Calu3 (cell line): ENCODE measurements around the gene AMD1. TPM values are rescaled to one million over a fixed set of nuclear protein-coding genes. Genes with fewer than 3 reads are reported as not detected.

Experiments
- BruUV-seq: library from RNA; stranded (reverse); fragments of 400-500 nt; replicated peaks from 2 replicates; lab custom pipeline; 2021; lab: Mats Ljungman, UMichigan
- CTCF ChIA-PET: fragments of 300-600 bp; sonication (Branson Sonifier 250); formaldehyde crosslinking; loops from one replicate; lab custom pipeline; 2022; ENCODE audit warnings: antibody characterized with exemption; lab: Charles Lee
- DNase-seq: peaks from one replicate; pipeline ENCODE4 v3.0.0; 2022
- H3K27ac Mint-ChIP-seq: one replicate; pipeline ENCODE4 v1.8.0; 2022; ENCODE audit warnings: mixed read lengths; ENCODE audit not compliant: unreplicated experiment
- H3K27me3 Mint-ChIP-seq: one replicate; pipeline ENCODE4 v1.8.0; 2022; ENCODE audit warnings: mixed read lengths; ENCODE audit not compliant: unreplicated experiment
- H3K36me3 Mint-ChIP-seq: one replicate; pipeline ENCODE4 v1.8.0; 2022; ENCODE audit warnings: mild to moderate bottlenecking, moderate library complexity, mixed read lengths; ENCODE audit not compliant: insufficient read depth, unreplicated experiment
- H3K4me1 Mint-ChIP-seq: one replicate; pipeline ENCODE4 v1.8.0; 2022; ENCODE audit warnings: mild to moderate bottlenecking, low read depth, mixed read lengths; ENCODE audit not compliant: unreplicated experiment
- H3K4me3 Mint-ChIP-seq: one replicate; pipeline ENCODE4 v1.8.0; 2022; ENCODE audit warnings: mild to moderate bottlenecking, low read depth, moderate library complexity, mixed read lengths; ENCODE audit not compliant: unreplicated experiment
- H3K9me3 Mint-ChIP-seq: one replicate; pipeline ENCODE4 v1.8.0; 2022; ENCODE audit warnings: low read depth, mixed read lengths; ENCODE audit not compliant: unreplicated experiment
- intact Hi-C: fragments of 100-400 bp; cut with micrococcal nuclease; formaldehyde crosslinking; loops from one replicate; pipeline ENCODE4 v1.10.0; 2022; ENCODE audit not compliant: unreplicated experiment
- total RNA-seq: library from RNA; stranded (reverse); gene quantifications from 2 replicates; pipeline ENCODE4 v1.2.3, GENCODE V29; 2022
- TF ChIP-seq, protein P1 (sequence below): fragments of 200-600 bp; IDR thresholded peaks from one replicate; pipeline ENCODE4 v1.8.0; 2022; ENCODE audit warnings: antibody characterized with exemption; ENCODE audit not compliant: unreplicated experiment

The AMD1 gene
- total RNA-seq, 1 experiment from 2014 or later: 74.0 TPM

DNA sequence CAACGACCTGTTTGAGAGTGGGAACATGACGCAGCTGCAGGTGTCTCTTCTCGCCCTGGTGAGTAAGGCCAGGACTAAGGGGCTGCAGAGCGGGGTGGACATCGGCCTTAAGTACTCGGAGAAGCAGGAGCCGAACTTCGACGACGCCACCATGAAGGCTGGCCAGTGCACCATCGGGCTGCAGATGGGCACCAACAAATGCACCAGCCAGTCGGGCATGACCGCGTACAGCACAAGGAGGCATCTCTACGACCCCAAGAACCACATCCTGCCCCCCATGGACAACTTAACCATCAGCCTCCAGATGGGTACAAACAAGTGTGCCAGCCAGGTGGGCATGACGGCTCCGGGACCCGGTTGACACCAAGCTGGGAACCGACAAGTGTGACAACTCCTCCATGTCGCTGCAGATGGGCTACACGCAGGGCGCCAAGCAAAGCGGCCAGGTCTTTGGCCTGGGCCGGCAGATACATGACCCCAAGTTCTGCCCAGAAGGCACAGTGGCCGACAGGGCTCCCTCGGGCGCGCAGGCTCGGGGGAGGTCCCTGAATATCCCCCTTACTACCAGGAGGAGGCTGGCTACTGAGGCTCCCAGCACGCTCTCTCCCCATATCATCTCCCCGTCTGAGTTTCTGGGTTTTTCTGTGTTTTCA is 15.9 kb upstream of the AMD1 start:
- Mint-ChIP-seq H3K4me3 (no peak overlapping the region), H3K36me3 (no peaks in the 10 kb centered on the region), H3K27me3 (no peaks in the 10 kb centered on the region), H3K9me3 (no peaks in the 10 kb centered on the region), H3K27ac (no peak overlapping the region), H3K4me1 (no peaks in the 10 kb centered on the region)
- intact Hi-C loops: no loop called here
- TF ChIP-seq, protein P1, sequence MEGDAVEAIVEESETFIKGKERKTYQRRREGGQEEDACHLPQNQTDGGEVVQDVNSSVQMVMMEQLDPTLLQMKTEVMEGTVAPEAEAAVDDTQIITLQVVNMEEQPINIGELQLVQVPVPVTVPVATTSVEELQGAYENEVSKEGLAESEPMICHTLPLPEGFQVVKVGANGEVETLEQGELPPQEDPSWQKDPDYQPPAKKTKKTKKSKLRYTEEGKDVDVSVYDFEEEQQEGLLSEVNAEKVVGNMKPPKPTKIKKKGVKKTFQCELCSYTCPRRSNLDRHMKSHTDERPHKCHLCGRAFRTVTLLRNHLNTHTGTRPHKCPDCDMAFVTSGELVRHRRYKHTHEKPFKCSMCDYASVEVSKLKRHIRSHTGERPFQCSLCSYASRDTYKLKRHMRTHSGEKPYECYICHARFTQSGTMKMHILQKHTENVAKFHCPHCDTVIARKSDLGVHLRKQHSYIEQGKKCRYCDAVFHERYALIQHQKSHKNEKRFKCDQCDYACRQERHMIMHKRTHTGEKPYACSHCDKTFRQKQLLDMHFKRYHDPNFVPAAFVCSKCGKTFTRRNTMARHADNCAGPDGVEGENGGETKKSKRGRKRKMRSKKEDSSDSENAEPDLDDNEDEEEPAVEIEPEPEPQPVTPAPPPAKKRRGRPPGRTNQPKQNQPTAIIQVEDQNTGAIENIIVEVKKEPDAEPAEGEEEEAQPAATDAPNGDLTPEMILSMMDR: no peak
- DNase-seq: no peak
- CTCF ChIA-PET: no interaction called here
- no TSS peak for BruUV-seq

GRCh38 chr6:110859335-110859792 is 15.2 kb upstream of the AMD1 start:
- CTCF ChIA-PET: no interaction called here
- Mint-ChIP-seq H3K27ac (no peak overlapping the region), H3K9me3 (no peaks in the 10 kb centered on the region), H3K4me1 (no peaks in the 10 kb centered on the region), H3K27me3 (no peaks in the 10 kb centered on the region), H3K4me3 (no peak overlapping the region), H3K36me3 (no peaks in the 10 kb centered on the region)
- intact Hi-C loops: no loop called here
- no peak for DNase-seq
- BruUV-seq: no TSS peak
- TF ChIP-seq, protein P1: no peak

DNA sequence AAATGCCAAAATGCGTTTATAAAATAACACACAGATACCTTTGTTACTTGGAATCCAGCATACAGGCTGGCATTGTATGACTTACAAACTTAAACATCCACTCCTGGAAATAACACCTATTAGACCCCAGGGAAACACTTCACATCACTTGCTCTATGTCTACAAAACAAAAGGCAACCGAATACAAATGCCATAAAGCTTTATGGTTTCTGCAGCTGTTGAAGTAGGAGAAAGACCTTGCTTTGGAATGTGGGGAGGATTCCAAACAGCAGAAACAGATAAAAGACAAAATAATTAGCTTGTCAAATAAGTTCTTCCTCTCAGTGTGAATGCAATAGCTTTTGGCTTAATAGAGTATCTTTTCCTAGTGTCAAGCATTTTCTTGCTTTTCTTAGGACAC is 9.8 kb upstream of the AMD1 start:
- CTCF ChIA-PET: no interaction called here
- H3K4me1 Mint-ChIP-seq: no peaks in the 10 kb centered on the region
- no peak overlapping the region for H3K27ac Mint-ChIP-seq
- no peaks in the 10 kb centered on the region for H3K27me3 Mint-ChIP-seq
- DNase-seq: no peak
- intact Hi-C loops: no loop called here
- no peaks in the 10 kb centered on the region for H3K9me3 Mint-ChIP-seq
- H3K36me3 Mint-ChIP-seq: no peaks in the 10 kb centered on the region
- TF ChIP-seq, protein P1: no peak
- no peak overlapping the region for H3K4me3 Mint-ChIP-seq
- BruUV-seq: no TSS peak

GRCh38 chr6:110874880-110875547 is 429 bp downstream of the AMD1 start:
- CTCF ChIA-PET: interaction anchor here (0.6 to 2.5 kb wide), 6 partner anchors 8 to 193 kb away, joined by 3 to 11 read pairs (median 3); partner anchors contain the start of genes CDK19 and GTF3C6
- peak; percentile 64 for DNase-seq
- H3K36me3 Mint-ChIP-seq: peaks cover 53% of the 10 kb centered on the region
- TF ChIP-seq, protein P1: no peak
- BruUV-seq: TSS peak; percentile 67
- intact Hi-C loops: loop anchor here (2.0 to 5.0 kb wide), 3 partner anchors 60 to 348 kb away; partner anchors contain the start of gene CDK19
- H3K4me1 Mint-ChIP-seq: peaks cover 28% of the 10 kb centered on the region
- peak overlapping the region; percentile 85 for H3K4me3 Mint-ChIP-seq
- peak overlapping the region; percentile 98 for H3K27ac Mint-ChIP-seq
- H3K9me3 Mint-ChIP-seq: no peaks in the 10 kb centered on the region
- H3K27me3 Mint-ChIP-seq: no peaks in the 10 kb centered on the region
